WTC11 (cell line): ENCODE data around the gene VSTM2B. TPM values are rescaled to one million over a fixed set of nuclear protein-coding genes. Genes with fewer than 3 reads are reported as not detected.

Experiments
- ATAC-seq: fragments of 200-7000 bp; cut with Tn5 transposase; 2 replicates; pipeline ENCODE4 v1.10.0; 2021; ENCODE audit warnings: mild to moderate bottlenecking, moderate library complexity
- CTCF ChIA-PET: fragments of 300-600 bp; sonication (Branson Sonifier 250); formaldehyde crosslinking; loops from one replicate; lab custom pipeline; 2021; ENCODE audit warnings: antibody characterized with exemption; lab: Charles Lee
- POLR2A ChIA-PET: fragments of 350-600 bp; sonication (Branson Sonifier 250); formaldehyde crosslinking; loops from one replicate; lab custom pipeline; 2021; ENCODE audit warnings: antibody characterized with exemption; lab: Charles Lee
- DNase-seq: peaks from one replicate; pipeline ENCODE4 v3.0.0; 2021; ENCODE audit warnings: low spot score
- H3K27ac Mint-ChIP-seq: 2 replicates; pipeline ENCODE4 v1.8.0; 2021; ENCODE audit warnings: mixed read lengths
- H3K27me3 Mint-ChIP-seq: 2 replicates; pipeline ENCODE4 v1.8.0; 2021; ENCODE audit warnings: low read depth, mild to moderate bottlenecking, moderate library complexity, mixed read lengths
- H3K36me3 Mint-ChIP-seq: 2 replicates; pipeline ENCODE4 v1.8.0; 2021; ENCODE audit warnings: mixed read lengths
- H3K4me1 Mint-ChIP-seq: 2 replicates; pipeline ENCODE4 v1.8.0; 2022; ENCODE audit warnings: mixed read lengths
- H3K4me3 Mint-ChIP-seq: 2 replicates; pipeline ENCODE4 v1.8.0; 2021; ENCODE audit warnings: mild to moderate bottlenecking, moderate library complexity, mixed read lengths
- H3K9me3 Mint-ChIP-seq: 2 replicates; pipeline ENCODE4 v1.8.0; 2021; ENCODE audit warnings: mixed read lengths
- ATF1 ChIP-seq: sonication (generic); formaldehyde crosslinking; IDR thresholded peaks from 2 replicates; pipeline ENCODE4 v1.8.1; 2023; ENCODE audit warnings: mild to moderate bottlenecking, moderate library complexity, missing genetic modification reagents
- CBFB ChIP-seq: sonication (generic); formaldehyde crosslinking; IDR thresholded peaks from 2 replicates; pipeline ENCODE4 v1.8.1; 2022; ENCODE audit warnings: mild to moderate bottlenecking, low read depth, missing genetic modification reagents
- CREB1 ChIP-seq: sonication (generic); formaldehyde crosslinking; IDR thresholded peaks from 2 replicates; pipeline ENCODE4 v1.8.0; 2023; ENCODE audit warnings: mild to moderate bottlenecking, missing genetic modification reagents
- ELF4 ChIP-seq: sonication (generic); formaldehyde crosslinking; IDR thresholded peaks from 2 replicates; pipeline ENCODE4 v1.8.1; 2022; ENCODE audit warnings: low read depth, mild to moderate bottlenecking, moderate library complexity, missing genetic modification reagents
- EMX1 ChIP-seq: fragments of 250-450 bp; sonication (Bioruptor Pico); IDR thresholded peaks from 2 replicates; pipeline ENCODE4 v1.8.0; 2021; ENCODE audit warnings: mild to moderate bottlenecking
- FOXJ3 ChIP-seq: sonication (generic); formaldehyde crosslinking; IDR thresholded peaks from 2 replicates; pipeline ENCODE4 v1.9.0; 2021; ENCODE audit warnings: missing genetic modification reagents, mild to moderate bottlenecking, borderline replicate concordance
- GTF2I ChIP-seq: fragments of 250-450 bp; sonication (Bioruptor Pico); conservative IDR thresholded peaks from 2 replicates; pipeline ENCODE4 v1.4.0; 2021; ENCODE audit warnings: mild to moderate bottlenecking
- JUN ChIP-seq: sonication (generic); formaldehyde crosslinking; IDR thresholded peaks from 2 replicates; pipeline ENCODE4 v1.8.0; 2023; ENCODE audit warnings: mild to moderate bottlenecking, missing genetic modification reagents
- KAT7 ChIP-seq: sonication (generic); formaldehyde crosslinking; IDR thresholded peaks from 2 replicates; pipeline ENCODE4 v1.8.1; 2023; ENCODE audit warnings: missing genetic modification reagents, mild to moderate bottlenecking, borderline replicate concordance
- MAX ChIP-seq: sonication (generic); formaldehyde crosslinking; IDR thresholded peaks from 2 replicates; pipeline ENCODE4 v1.8.0; 2022; ENCODE audit warnings: mild to moderate bottlenecking, missing genetic modification reagents
- MYBL2 ChIP-seq: sonication (generic); formaldehyde crosslinking; IDR thresholded peaks from 2 replicates; pipeline ENCODE4 v1.8.1; 2023; ENCODE audit warnings: mild to moderate bottlenecking, moderate library complexity, missing genetic modification reagents
- NFATC4 ChIP-seq: fragments of 250-450 bp; sonication (Bioruptor Pico); IDR thresholded peaks from 2 replicates; pipeline ENCODE4 v1.9.0; 2021; ENCODE audit warnings: mild to moderate bottlenecking
- NFYB ChIP-seq: sonication (generic); formaldehyde crosslinking; conservative IDR thresholded peaks from 2 replicates; pipeline ENCODE4 v1.8.0; 2022; ENCODE audit warnings: low read depth, missing genetic modification reagents
- NR2C2 ChIP-seq: sonication (generic); formaldehyde crosslinking; IDR thresholded peaks from 2 replicates; pipeline ENCODE4 v1.8.0; 2022; ENCODE audit warnings: mild to moderate bottlenecking, missing genetic modification reagents
- SMAD3 ChIP-seq: sonication (generic); formaldehyde crosslinking; IDR thresholded peaks from 2 replicates; pipeline ENCODE4 v1.8.0; 2022; ENCODE audit warnings: missing genetic modification reagents, mild to moderate bottlenecking, borderline replicate concordance
- SMAD4 ChIP-seq: sonication (generic); formaldehyde crosslinking; IDR thresholded peaks from 2 replicates; pipeline ENCODE4 v1.8.0; 2022; ENCODE audit warnings: mild to moderate bottlenecking, missing genetic modification reagents
- SP1 ChIP-seq: sonication (generic); formaldehyde crosslinking; conservative IDR thresholded peaks from 2 replicates; pipeline ENCODE4 v1.8.1; 2022; ENCODE audit warnings: missing genetic modification reagents
- TCF7 ChIP-seq: sonication (generic); formaldehyde crosslinking; IDR thresholded peaks from 2 replicates; pipeline ENCODE4 v1.8.0; 2022; ENCODE audit warnings: mild to moderate bottlenecking, low read depth, missing genetic modification reagents, moderate library complexity
- TEAD1 ChIP-seq: sonication (generic); formaldehyde crosslinking; IDR thresholded peaks from 2 replicates; pipeline ENCODE4 v1.8.0; 2022; ENCODE audit warnings: mild to moderate bottlenecking, missing genetic modification reagents
- USF1 ChIP-seq: sonication (generic); formaldehyde crosslinking; IDR thresholded peaks from 2 replicates; pipeline ENCODE4 v1.8.0; 2022; ENCODE audit warnings: mild to moderate bottlenecking, missing genetic modification reagents
- ZBTB21 ChIP-seq: sonication (generic); formaldehyde crosslinking; IDR thresholded peaks from 2 replicates; pipeline ENCODE4 v1.8.1; 2023; ENCODE audit warnings: mild to moderate bottlenecking, missing genetic modification reagents, borderline replicate concordance
- ZMAT4 ChIP-seq: fragments of 250-450 bp; sonication (Bioruptor Pico); IDR thresholded peaks from 2 replicates; pipeline ENCODE4 v1.9.0; 2021; ENCODE audit warnings: mild to moderate bottlenecking
- ZNF219 ChIP-seq: sonication (generic); formaldehyde crosslinking; IDR thresholded peaks from 2 replicates; pipeline ENCODE4 v1.8.0; 2023; ENCODE audit warnings: missing genetic modification reagents, mild to moderate bottlenecking, borderline replicate concordance
- ZNF232 ChIP-seq: sonication (generic); formaldehyde crosslinking; IDR thresholded peaks from 2 replicates; pipeline ENCODE4 v1.8.0; 2022; ENCODE audit warnings: mild to moderate bottlenecking, missing genetic modification reagents
- ZNF317 ChIP-seq: sonication (generic); formaldehyde crosslinking; IDR thresholded peaks from 2 replicates; pipeline ENCODE4 v1.8.1; 2023; ENCODE audit warnings: low read depth, mild to moderate bottlenecking, moderate library complexity, missing genetic modification reagents, borderline replicate concordance
- ZNF416 ChIP-seq: fragments of 250-450 bp; sonication (Bioruptor Pico); IDR thresholded peaks from 2 replicates; pipeline ENCODE4 v1.9.0; 2021; ENCODE audit warnings: mild to moderate bottlenecking, inconsistent platforms
- ZNF425 ChIP-seq: fragments of 250-450 bp; sonication (Bioruptor Pico); conservative IDR thresholded peaks from 2 replicates; pipeline ENCODE4 v1.9.0; 2021; ENCODE audit warnings: mild to moderate bottlenecking
- ZNF532 ChIP-seq: fragments of 250-450 bp; sonication (Bioruptor Pico); IDR thresholded peaks from 2 replicates; pipeline ENCODE4 v1.9.0; 2021; ENCODE audit warnings: mild to moderate bottlenecking, borderline replicate concordance
- ZNF671 ChIP-seq: fragments of 250-450 bp; sonication (Bioruptor Pico); IDR thresholded peaks from 2 replicates; pipeline ENCODE4 v1.8.0; 2021; ENCODE audit warnings: mild to moderate bottlenecking
- total RNA-seq: library from RNA; stranded (reverse); gene quantifications from 3 replicates; pipeline ENCODE4 v1.2.3, GENCODE V29; 2021

VSTM2B gene
- total RNA-seq, 1 experiment from 2014 or later, result 3.2 TPM

GRCh38 chr19:29542327-29542726, 16.5 kb downstream of the VSTM2B start:
- no peak overlapping the region for H3K4me3 Mint-ChIP-seq

GRCh38 chr19:29542776-29543175, 17.0 kb downstream of the VSTM2B start:
- H3K36me3 Mint-ChIP-seq, result no peaks in the 10 kb centered on the region
- DNase-seq (no peak), ATAC-seq (no peak)
- H3K27me3 Mint-ChIP-seq, result no peaks in the 10 kb centered on the region
- H3K27ac Mint-ChIP-seq, result no peak overlapping the region
- peaks cover 6% of the 10 kb centered on the region for H3K9me3 Mint-ChIP-seq
- no peak overlapping the region for H3K4me3 Mint-ChIP-seq
- CTCF ChIA-PET, result no interaction called here
- H3K4me1 Mint-ChIP-seq, result peaks cover 3% of the 10 kb centered on the region; the same call in 1 of the 2 replicates
- POLR2A ChIA-PET, result no interaction called here
- TF ChIP-seq ZNF219 (CRISPR knock-in tag) (no peak), ZMAT4 (CRISPR knock-in tag) (no peak), FOXJ3 (CRISPR knock-in tag) (no peak), ZNF671 (no peak), NFATC4 (CRISPR knock-in tag) (no peak), ATF1 (no peak), ZNF416 (CRISPR knock-in tag) (no peak), CBFB (CRISPR knock-in tag) (no peak), EMX1 (CRISPR knock-in tag) (no peak), NFYB (CRISPR knock-in tag) (no peak), TCF7 (no peak)

More at GRCh38 chr19:29542327-29542726, 16.5 kb downstream of the VSTM2B start:
- Mint-ChIP-seq H3K27ac (no peak overlapping the region), H3K36me3 (no peaks in the 10 kb centered on the region), H3K9me3 (peaks cover 6% of the 10 kb centered on the region)
- ChIA-PET CTCF (no interaction called here), POLR2A (no interaction called here)
- DNase-seq, result no peak
- ATAC-seq, result no peak
- no peak for TF ChIP-seq ZNF317
- TF ChIP-seq KAT7 (CRISPR knock-in tag), result no peak
- TF ChIP-seq ZNF232 (CRISPR knock-in tag), result no peak
- no peak for TF ChIP-seq NR2C2 (CRISPR knock-in tag)
- no peak for TF ChIP-seq ZNF425 (CRISPR knock-in tag)
- TF ChIP-seq TEAD1, result no peak
- TF ChIP-seq ZBTB21 (CRISPR knock-in tag), result no peak
- TF ChIP-seq NFYB (CRISPR knock-in tag), result no peak
- no peak for TF ChIP-seq MYBL2 (CRISPR knock-in tag)
- TF ChIP-seq, all 79 proteins: peak for 0
- Mint-ChIP-seq H3K4me1 (peaks cover 3% of the 10 kb centered on the region; the same call in 1 of the 2 replicates), H3K27me3 (no peaks in the 10 kb centered on the region)

- Mint-ChIP-seq H3K27me3 (no peaks in the 10 kb centered on the region), H3K36me3 (no peaks in the 10 kb centered on the region), H3K4me3 (no peak overlapping the region), H3K27ac (no peak overlapping the region), H3K9me3 (peaks cover 6% of the 10 kb centered on the region), H3K4me1 (peaks cover 3% of the 10 kb centered on the region; the same call in 1 of the 2 replicates)
- CTCF ChIA-PET, result no interaction called here
- DNase-seq, result no peak
- no peak for ATAC-seq
- POLR2A ChIA-PET, result no interaction called here
- TF ChIP-seq SMAD3 (no peak), GTF2I (CRISPR knock-in tag) (no peak), CREB1 (CRISPR knock-in tag) (no peak), USF1 (CRISPR knock-in tag) (no peak), JUN (CRISPR knock-in tag) (no peak), SP1 (CRISPR knock-in tag) (no peak), ELF4 (no peak), MAX (CRISPR knock-in tag) (no peak), ZNF532 (CRISPR knock-in tag) (no peak), ZNF317 (no peak), SMAD4 (CRISPR knock-in tag) (no peak)
Observed at GRCh38 chr19:29543381-29543780, 17.6 kb downstream of the VSTM2B start.
